ENCODE data around the gene LRP11.
"Not testable (repeated sequence)": the region's sequence is repeated elsewhere in the genome, so short reads cannot be mapped to it uniquely, and the experiment has no call there.

Gene LRP11, protein sequence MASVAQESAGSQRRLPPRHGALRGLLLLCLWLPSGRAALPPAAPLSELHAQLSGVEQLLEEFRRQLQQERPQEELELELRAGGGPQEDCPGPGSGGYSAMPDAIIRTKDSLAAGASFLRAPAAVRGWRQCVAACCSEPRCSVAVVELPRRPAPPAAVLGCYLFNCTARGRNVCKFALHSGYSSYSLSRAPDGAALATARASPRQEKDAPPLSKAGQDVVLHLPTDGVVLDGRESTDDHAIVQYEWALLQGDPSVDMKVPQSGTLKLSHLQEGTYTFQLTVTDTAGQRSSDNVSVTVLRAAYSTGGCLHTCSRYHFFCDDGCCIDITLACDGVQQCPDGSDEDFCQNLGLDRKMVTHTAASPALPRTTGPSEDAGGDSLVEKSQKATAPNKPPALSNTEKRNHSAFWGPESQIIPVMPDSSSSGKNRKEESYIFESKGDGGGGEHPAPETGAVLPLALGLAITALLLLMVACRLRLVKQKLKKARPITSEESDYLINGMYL

DNA sequence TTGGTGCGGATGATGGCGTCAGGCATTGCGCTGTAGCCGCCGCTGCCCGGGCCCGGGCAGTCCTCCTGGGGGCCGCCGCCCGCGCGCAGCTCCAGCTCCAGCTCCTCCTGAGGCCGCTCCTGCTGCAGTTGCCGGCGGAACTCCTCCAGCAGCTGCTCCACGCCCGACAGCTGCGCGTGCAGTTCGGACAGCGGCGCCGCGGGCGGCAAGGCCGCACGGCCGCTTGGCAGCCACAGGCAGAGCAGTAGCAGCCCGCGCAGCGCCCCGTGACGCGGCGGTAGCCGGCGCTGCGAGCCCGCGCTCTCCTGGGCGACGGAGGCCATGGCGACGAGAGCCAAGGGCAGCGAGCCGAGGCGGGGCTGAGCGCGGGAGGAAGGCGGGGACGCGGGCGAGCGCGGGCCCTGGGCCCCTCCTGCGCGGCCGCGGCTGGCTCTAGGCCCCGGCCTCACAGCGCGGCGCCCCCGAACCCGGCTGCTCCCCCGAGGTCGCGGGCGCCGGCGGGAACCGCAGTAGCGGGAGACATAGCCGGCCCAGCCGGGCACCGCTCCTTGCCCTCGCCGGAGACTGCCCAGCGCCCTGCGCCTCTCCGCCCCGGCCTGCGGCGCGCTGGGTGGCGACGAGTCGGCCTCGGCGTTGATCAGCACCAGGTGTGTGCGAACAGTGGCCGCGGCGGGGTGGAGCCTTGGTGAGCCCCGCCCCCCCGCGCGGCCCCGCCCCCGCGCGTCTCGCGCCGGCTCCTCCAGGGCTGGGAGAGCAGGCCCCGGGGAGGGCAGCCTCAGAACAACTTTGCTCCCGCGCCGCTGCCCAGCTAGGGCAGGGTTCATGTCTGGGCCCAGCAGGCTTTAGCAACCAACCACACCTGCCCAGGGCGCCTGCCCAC, at the start of gene LRP11:
Gene LRP11, minus strand, starts transcription at position 662 of the 880 bp plus-strand sequence. Its CDS starts 339 bp downstream, at position 323.
- Histone ChIP-seq H3K9me3 (ENCODE audit: control insufficient read depth, insufficient read depth, low read depth, low read length) (no peaks in the 10 kb centered on the region), H3K27ac (ENCODE audit: low read depth, low read length) (no peak within 1 kb of the TSS), H3K4me3 (ENCODE audit: low read depth, low read length) (peak within 1 kb of the TSS; percentile 78), H3K36me3 (ENCODE audit: control insufficient read depth, insufficient read depth, low read length) (no peaks in the 10 kb centered on the region), H3K9ac (ENCODE audit: low read length) (peak within 1 kb of the TSS; percentile 49), H3K4me1 (ENCODE audit: control insufficient read depth, insufficient read depth, low read length) (peaks cover 20% of the 10 kb centered on the region), H3K27me3 (ENCODE audit: control insufficient read depth, insufficient read depth, low read length) (peaks cover 30% of the 10 kb centered on the region)

GRCh38 chr6:149913540-149914240, 49.5 kb upstream of the LRP11 start:
- H3K4me3 ChIP-seq (ENCODE audit: low read depth, low read length), result no peak overlapping the region
- H3K27me3 ChIP-seq (ENCODE audit: control insufficient read depth, insufficient read depth, low read length), result peaks cover 30% of the 10 kb centered on the region
- peaks cover 17% of the 10 kb centered on the region for H3K9me3 ChIP-seq (ENCODE audit: control insufficient read depth, insufficient read depth, low read depth, low read length)
- H3K4me1 ChIP-seq (ENCODE audit: control insufficient read depth, insufficient read depth, low read length), result no peaks in the 10 kb centered on the region
- no peak overlapping the region for H3K9ac ChIP-seq (ENCODE audit: low read length)
- no peak overlapping the region for H3K27ac ChIP-seq (ENCODE audit: low read depth, low read length)
- no peaks in the 10 kb centered on the region for H3K36me3 ChIP-seq (ENCODE audit: control insufficient read depth, insufficient read depth, low read length)

DNA sequence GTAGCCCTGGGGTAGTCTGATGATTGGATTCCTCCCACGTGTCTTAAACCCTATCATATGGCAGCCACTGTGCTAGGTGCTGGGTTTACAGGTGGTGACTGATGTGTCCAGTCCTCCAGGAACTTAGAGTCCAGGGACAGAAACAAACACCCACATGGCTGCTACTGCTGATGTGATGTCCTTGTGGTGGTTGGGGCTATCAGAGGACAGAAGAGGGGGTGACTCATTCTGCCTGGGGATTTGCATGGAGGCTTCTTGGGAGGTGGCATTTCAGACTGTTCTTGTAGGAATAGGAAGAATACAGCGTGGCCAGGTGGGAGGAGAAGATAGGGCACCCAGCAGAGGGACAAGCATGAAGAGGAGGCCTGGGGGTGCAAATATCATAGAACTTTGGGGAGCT, 48.9 kb upstream of the LRP11 start:
- H3K9me3 ChIP-seq (ENCODE audit: control insufficient read depth, insufficient read depth, low read depth, low read length), result peaks cover 21% of the 10 kb centered on the region
- peaks cover 24% of the 10 kb centered on the region for H3K27me3 ChIP-seq (ENCODE audit: control insufficient read depth, insufficient read depth, low read length)
- H3K4me3 ChIP-seq (ENCODE audit: low read depth, low read length), result no peak overlapping the region
- no peak overlapping the region for H3K27ac ChIP-seq (ENCODE audit: low read depth, low read length)
- H3K4me1 ChIP-seq (ENCODE audit: control insufficient read depth, insufficient read depth, low read length), result no peaks in the 10 kb centered on the region
- H3K9ac ChIP-seq (ENCODE audit: low read length), result no peak overlapping the region
- H3K36me3 ChIP-seq (ENCODE audit: control insufficient read depth, insufficient read depth, low read length), result no peaks in the 10 kb centered on the region

- peaks cover 20% of the 10 kb centered on the region for H3K27me3 ChIP-seq (ENCODE audit: control insufficient read depth, insufficient read depth, low read length)
- H3K36me3 ChIP-seq (ENCODE audit: control insufficient read depth, insufficient read depth, low read length); H3K27ac ChIP-seq (ENCODE audit: low read depth, low read length): not testable (repeated sequence)
Measured at GRCh38 chr6:149912680-149913079, 48.5 kb upstream of the LRP11 start.

GRCh38 chr6:149910721-149911151, 46.6 kb upstream of the LRP11 start:
- H3K9me3 ChIP-seq (ENCODE audit: control insufficient read depth, insufficient read depth, low read depth, low read length), result peaks cover 28% of the 10 kb centered on the region
- peaks cover 12% of the 10 kb centered on the region; the same call in 1 of the 2 replicates for H3K27me3 ChIP-seq (ENCODE audit: control insufficient read depth, insufficient read depth, low read length)
- H3K9ac ChIP-seq (ENCODE audit: low read length), result no peak overlapping the region
- H3K4me3 ChIP-seq (ENCODE audit: low read depth, low read length), result no peak overlapping the region
- no peaks in the 10 kb centered on the region for H3K36me3 ChIP-seq (ENCODE audit: control insufficient read depth, insufficient read depth, low read length)
- H3K4me1 ChIP-seq (ENCODE audit: control insufficient read depth, insufficient read depth, low read length), result no peaks in the 10 kb centered on the region
- H3K27ac ChIP-seq (ENCODE audit: low read depth, low read length), result no peak overlapping the region

More at GRCh38 chr6:149912680-149913079, 48.5 kb upstream of the LRP11 start:
- not testable (repeated sequence) for H3K9ac ChIP-seq (ENCODE audit: low read length); H3K4me3 ChIP-seq (ENCODE audit: low read depth, low read length); H3K4me1 ChIP-seq (ENCODE audit: control insufficient read depth, insufficient read depth, low read length)
- peaks cover 21% of the 10 kb centered on the region for H3K9me3 ChIP-seq (ENCODE audit: control insufficient read depth, insufficient read depth, low read depth, low read length)

DNA sequence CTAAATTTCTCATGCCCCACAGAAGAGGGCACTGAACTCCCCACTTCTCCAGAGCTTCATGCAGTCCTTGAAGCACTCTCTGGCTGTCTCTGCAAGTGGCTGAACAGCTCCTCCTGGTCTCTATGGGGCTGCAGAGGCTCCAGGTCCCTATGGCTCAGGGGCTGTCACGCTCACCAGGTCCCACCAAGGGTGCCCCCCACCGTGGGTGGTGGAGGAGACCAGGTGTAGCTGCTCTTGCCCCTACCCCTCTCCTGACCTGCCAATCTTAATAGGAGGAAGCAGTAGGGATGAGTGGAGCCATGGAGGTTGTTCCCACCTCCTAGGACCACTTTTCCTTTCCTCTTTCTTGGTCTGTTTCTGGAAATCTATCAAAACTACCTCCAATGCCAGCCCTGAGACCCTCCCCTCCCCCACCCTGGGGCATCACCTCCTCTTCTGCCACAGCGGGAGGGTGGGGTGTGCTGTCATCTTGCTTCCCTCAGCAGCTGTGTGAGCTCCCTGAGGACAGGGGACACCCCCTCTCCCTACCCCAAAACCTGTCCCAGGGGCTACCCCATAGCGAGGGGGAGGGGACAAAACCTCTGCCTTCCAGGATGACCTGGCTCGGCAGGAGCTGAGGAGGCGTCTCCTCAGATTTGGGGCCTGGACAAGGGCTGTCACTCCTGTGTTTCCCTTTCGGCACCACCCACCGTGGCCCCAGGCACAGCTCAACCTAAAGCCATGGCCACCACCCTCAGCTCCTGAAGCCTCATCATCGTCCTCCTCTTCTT, 45.7 kb upstream of the LRP11 start:
- H3K36me3 ChIP-seq (ENCODE audit: control insufficient read depth, insufficient read depth, low read length), result no peaks in the 10 kb centered on the region
- H3K4me3 ChIP-seq (ENCODE audit: low read depth, low read length), result no peak overlapping the region
- no peaks in the 10 kb centered on the region for H3K4me1 ChIP-seq (ENCODE audit: control insufficient read depth, insufficient read depth, low read length)
- no peak overlapping the region for H3K9ac ChIP-seq (ENCODE audit: low read length)
- H3K27me3 ChIP-seq (ENCODE audit: control insufficient read depth, insufficient read depth, low read length), result peaks cover 12% of the 10 kb centered on the region; the same call in 1 of the 2 replicates
- H3K27ac ChIP-seq (ENCODE audit: low read depth, low read length), result no peak overlapping the region
- H3K9me3 ChIP-seq (ENCODE audit: control insufficient read depth, insufficient read depth, low read depth, low read length), result peaks cover 28% of the 10 kb centered on the region

GRCh38 chr6:149908480-149908879, 44.3 kb upstream of the LRP11 start:
- not testable (repeated sequence) for H3K27me3 ChIP-seq (ENCODE audit: control insufficient read depth, insufficient read depth, low read length); H3K4me3 ChIP-seq (ENCODE audit: low read depth, low read length); H3K36me3 ChIP-seq (ENCODE audit: control insufficient read depth, insufficient read depth, low read length); H3K4me1 ChIP-seq (ENCODE audit: control insufficient read depth, insufficient read depth, low read length); H3K9ac ChIP-seq (ENCODE audit: low read length); H3K27ac ChIP-seq (ENCODE audit: low read depth, low read length)
- H3K9me3 ChIP-seq (ENCODE audit: control insufficient read depth, insufficient read depth, low read depth, low read length), result peaks cover 28% of the 10 kb centered on the region

- Histone ChIP-seq H3K9ac (ENCODE audit: low read length) (no peak overlapping the region), H3K27ac (ENCODE audit: low read depth, low read length) (no peak overlapping the region), H3K27me3 (ENCODE audit: control insufficient read depth, insufficient read depth, low read length) (no peaks in the 10 kb centered on the region; the same call in 1 of the 2 replicates), H3K4me1 (ENCODE audit: control insufficient read depth, insufficient read depth, low read length) (no peaks in the 10 kb centered on the region), H3K4me3 (ENCODE audit: low read depth, low read length) (no peak overlapping the region), H3K9me3 (ENCODE audit: control insufficient read depth, insufficient read depth, low read depth, low read length) (peaks cover 28% of the 10 kb centered on the region), H3K36me3 (ENCODE audit: control insufficient read depth, insufficient read depth, low read length) (no peaks in the 10 kb centered on the region)
Measured at GRCh38 chr6:149907317-149907716, 43.2 kb upstream of the LRP11 start.

- no peaks in the 10 kb centered on the region for H3K4me1 ChIP-seq (ENCODE audit: control insufficient read depth, insufficient read depth, low read length)
- no peaks in the 10 kb centered on the region; the same call in 1 of the 2 replicates for H3K27me3 ChIP-seq (ENCODE audit: control insufficient read depth, insufficient read depth, low read length)
- H3K36me3 ChIP-seq (ENCODE audit: control insufficient read depth, insufficient read depth, low read length), result no peaks in the 10 kb centered on the region
- no peak overlapping the region for H3K4me3 ChIP-seq (ENCODE audit: low read depth, low read length)
- H3K27ac ChIP-seq (ENCODE audit: low read depth, low read length), result no peak overlapping the region
- no peak overlapping the region for H3K9ac ChIP-seq (ENCODE audit: low read length)
- peaks cover 28% of the 10 kb centered on the region for H3K9me3 ChIP-seq (ENCODE audit: control insufficient read depth, insufficient read depth, low read depth, low read length)
Measured at GRCh38 chr6:149906405-149906804, 42.2 kb upstream of the LRP11 start.

DNA sequence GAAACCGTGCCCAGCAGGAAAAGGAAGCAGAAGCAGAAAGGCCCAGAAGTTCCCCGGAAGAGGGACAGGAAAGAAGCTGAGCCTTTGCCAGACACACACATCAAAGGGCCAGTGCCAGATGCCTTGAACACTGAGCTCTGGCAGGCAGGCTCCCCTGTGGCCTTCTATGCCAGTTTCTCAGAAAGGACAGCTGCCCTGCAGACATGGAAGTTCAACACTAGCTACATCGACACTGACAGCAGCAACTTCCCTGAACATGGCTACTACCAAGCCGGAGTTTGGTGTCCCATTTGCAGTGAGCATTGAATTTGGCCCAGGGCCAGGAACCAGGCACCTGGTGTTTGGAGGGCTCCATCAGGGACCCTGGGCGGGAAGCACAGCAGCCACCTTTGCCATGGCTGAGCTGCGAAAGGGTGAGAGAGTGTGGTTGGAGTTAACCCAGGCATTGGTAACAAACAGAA, 41.8 kb upstream of the LRP11 start:
- Histone ChIP-seq H3K9me3 (ENCODE audit: control insufficient read depth, insufficient read depth, low read depth, low read length) (peaks cover 28% of the 10 kb centered on the region), H3K36me3 (ENCODE audit: control insufficient read depth, insufficient read depth, low read length) (no peaks in the 10 kb centered on the region), H3K4me1 (ENCODE audit: control insufficient read depth, insufficient read depth, low read length) (no peaks in the 10 kb centered on the region), H3K27ac (ENCODE audit: low read depth, low read length) (no peak overlapping the region), H3K9ac (ENCODE audit: low read length) (no peak overlapping the region), H3K27me3 (ENCODE audit: control insufficient read depth, insufficient read depth, low read length) (no peaks in the 10 kb centered on the region), H3K4me3 (ENCODE audit: low read depth, low read length) (no peak overlapping the region)
